Stimulated activated CD8-positive, alpha-beta memory T cell treated with anti-CD3 and anti-CD28 coated beads, Interleukin-15, amount 100 ng/mL, for 24 hours (primary cell): ENCODE data around the gene LRRC10B.

ENCODE experiments used
- DNase-seq: peaks from one replicate; pipeline ENCODE4 v3.0.0-alpha.2; 2020; ENCODE audit warnings: low read depth

LRRC10B gene

DNA sequence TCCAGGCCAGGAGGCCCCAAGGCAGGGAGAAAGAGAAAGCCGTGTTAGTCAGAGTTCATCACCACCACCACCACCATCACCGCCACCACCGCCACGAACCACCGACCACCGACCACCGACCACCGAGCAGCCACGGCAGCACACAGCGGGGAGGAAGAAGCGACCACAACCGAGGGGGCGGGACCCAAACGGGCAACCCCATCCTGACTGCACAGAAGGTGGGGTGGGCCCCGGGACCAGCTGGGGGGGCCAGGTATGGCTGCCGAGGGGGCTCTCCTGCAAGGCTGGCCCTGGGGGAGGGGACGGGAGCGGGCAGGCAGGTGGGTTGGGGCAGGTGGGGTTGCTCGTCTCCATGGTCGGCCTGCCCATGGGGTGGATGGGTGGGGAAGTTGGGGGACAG is 38.1 kb downstream of the LRRC10B start:
- no peak for DNase-seq

- no peak for DNase-seq
These were observed 38.7 kb downstream of the LRRC10B start for GRCh38 chr11:61547246-61547645.

GRCh38 chr11:61549177-61549576 is 40.6 kb downstream of the LRRC10B start:
- DNase-seq: no peak

DNA sequence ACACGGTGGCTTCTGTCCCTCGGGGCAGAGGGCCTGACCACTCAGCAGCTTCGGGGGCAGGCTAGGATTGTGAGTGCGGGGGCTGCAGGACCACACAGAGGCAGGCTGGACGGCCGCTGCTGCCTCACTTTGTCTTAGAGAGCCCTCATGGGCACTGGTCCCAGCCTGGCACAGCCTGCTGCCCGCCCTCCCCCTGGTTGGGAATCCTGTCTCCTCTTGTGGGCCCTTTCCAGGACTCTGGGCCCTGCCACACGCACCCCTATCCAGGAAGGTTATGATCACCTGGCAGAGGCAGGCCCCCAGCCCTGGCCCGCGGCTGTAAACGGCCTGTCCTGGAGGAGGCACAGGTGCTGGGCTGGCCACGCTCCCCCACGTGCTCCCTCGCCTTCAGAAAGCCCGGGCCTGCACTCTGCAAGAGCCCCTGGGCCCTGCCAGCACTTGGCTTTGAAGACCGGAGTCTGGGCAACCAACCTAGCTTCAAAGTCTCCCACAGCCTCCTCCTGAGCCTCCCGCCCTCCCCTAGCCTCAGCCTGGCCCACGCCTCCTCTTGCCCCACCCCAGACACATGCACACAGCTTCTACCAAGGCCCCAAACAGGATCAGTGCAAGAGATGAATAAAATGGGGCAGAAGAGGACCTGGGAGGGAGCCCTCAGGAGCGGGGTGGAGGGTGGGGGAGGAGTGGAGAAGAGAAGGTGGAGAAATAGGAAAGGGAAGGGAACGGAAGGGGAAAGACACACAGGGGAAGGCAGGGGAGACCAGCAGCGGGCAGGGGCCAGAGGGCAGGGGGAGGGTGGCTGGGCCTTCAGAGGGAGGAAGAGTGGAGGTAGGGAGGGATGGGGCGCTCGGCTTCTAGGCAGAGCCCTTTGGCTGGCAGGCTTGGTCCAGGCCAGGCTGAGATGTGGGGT is 41.4 kb downstream of the LRRC10B start:
- DNase-seq: no peak

GRCh38 chr11:61550665-61551227 is 42.2 kb downstream of the LRRC10B start:
- no peak for DNase-seq

DNA sequence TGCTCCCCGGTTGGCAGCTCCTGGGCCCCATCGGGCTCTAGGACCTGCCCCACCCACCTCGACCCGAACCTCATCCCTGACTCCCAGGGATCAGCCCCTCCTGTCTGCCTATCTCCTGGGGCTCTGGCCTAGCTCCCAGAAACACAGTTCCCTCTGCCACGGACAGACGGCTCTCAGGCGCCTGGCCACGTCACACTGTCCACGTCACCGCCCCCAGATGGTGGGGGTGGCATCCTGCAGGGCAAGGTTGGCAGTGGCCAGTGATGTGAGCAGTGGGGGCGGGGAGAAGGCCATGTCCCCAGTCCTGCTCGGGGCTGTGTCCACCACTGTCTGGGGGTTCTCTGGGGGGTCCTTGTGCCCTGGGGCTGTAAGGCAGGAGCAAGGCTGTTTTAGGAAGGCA is 43.1 kb downstream of the LRRC10B start:
- DNase-seq: no peak

DNA sequence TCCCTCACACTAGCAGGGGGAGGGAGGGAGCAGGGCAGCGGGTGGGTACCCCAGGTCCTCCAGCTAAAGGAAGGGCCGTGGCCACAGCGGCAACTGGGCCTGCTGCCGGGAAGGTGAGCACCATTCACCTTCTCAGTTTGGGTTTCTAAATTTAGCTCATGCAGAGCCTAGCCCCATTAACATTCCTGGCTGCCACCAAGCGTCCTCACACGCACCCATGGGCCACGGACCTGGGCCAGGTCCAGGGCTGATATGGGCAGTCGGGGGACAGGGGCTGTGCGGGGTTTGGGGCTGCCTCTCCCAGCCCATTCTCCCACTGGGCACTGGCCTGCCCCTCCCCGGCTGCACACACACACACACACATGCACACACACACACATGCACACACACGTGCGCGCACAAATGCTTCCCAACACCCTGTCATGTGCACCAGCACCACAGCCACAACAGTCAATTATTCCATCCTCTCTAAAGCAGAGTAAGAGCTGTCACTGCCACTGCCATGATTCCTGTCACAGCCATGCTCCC is 43.6 kb downstream of the LRRC10B start:
- DNase-seq: no peak

- no peak for DNase-seq
These were observed 45.0 kb downstream of the LRRC10B start for GRCh38 chr11:61553373-61554171.

- no peak for DNase-seq
These were observed 45.8 kb downstream of the LRRC10B start for GRCh38 chr11:61554172-61554988.

GRCh38 chr11:61555051-61555969 is 46.8 kb downstream of the LRRC10B start:
- DNase-seq: no peak

- no peak for DNase-seq
These were observed 47.4 kb downstream of the LRRC10B start for GRCh38 chr11:61555978-61556377.

GRCh38 chr11:61556621-61557020 is 48.1 kb downstream of the LRRC10B start:
- no peak for DNase-seq
